CD4-positive, alpha-beta memory T cell (primary cell): ENCODE data around the gene VPS35L. TPM values are rescaled to one million over a fixed set of nuclear protein-coding genes. Genes with fewer than 3 reads are reported as not detected.

Experiments
- CTCF ChIA-PET: fragments of 350-600 bp; sonication (Branson Sonifier 250); formaldehyde crosslinking; loops from one replicate; lab custom pipeline; 2021; ENCODE audit warnings: inconsistent platforms; ENCODE audit not compliant: partially characterized antibody; lab: Charles Lee
- POLR2A ChIA-PET: fragments of 350-600 bp; sonication (Branson Sonifier 250); formaldehyde crosslinking; loops from one replicate; lab custom pipeline; 2021; ENCODE audit not compliant: partially characterized antibody; lab: Charles Lee
- DNase-seq, 5 donors: peaks; one replicate each; pipeline versions ENCODE4 v3.0.0 to v3.0.0-alpha.2; 2020 to 2022; ENCODE audit warnings: mixed read lengths in 1 of 5
- H3K27ac ChIP-seq: one replicate; pipeline ENCODE4 v1.7.0; 2013; ENCODE audit warnings: low read depth, low read length
- H3K27me3 ChIP-seq: 2 replicates; pipeline ENCODE4 v1.7.0; 2013; ENCODE audit warnings: mild to moderate bottlenecking, low read length, moderate library complexity; ENCODE audit not compliant: insufficient read depth
- H3K36me3 ChIP-seq: 2 replicates; pipeline ENCODE4 v1.7.0; 2013; ENCODE audit warnings: mild to moderate bottlenecking, low read length, moderate library complexity; ENCODE audit not compliant: insufficient read depth
- H3K4me1 ChIP-seq: 2 replicates; pipeline ENCODE4 v1.7.0; 2013; ENCODE audit warnings: mild to moderate bottlenecking, low read length, moderate library complexity; ENCODE audit not compliant: insufficient read depth
- H3K4me3 ChIP-seq, 2 donors: one replicate each; pipeline ENCODE4 v1.7.0; 2013; ENCODE audit warnings: low read length in 2 of 2, mild to moderate bottlenecking in 1 of 2
- H3K9me3 ChIP-seq, 2 donors: one replicate each; pipeline ENCODE4 v1.7.0; 2013; ENCODE audit warnings: low read length in 2 of 2, control low read depth in 1 of 2; ENCODE audit not compliant: control insufficient read depth in 1 of 2
- H3K27ac Mint-ChIP-seq, 7 donors: one replicate each; pipeline ENCODE4 v1.8.0; 2020 to 2021; ENCODE audit warnings: mixed read lengths in 7 of 7, mild to moderate bottlenecking in 6 of 7, inconsistent platforms in 3 of 7, moderate library complexity in 3 of 7
- H3K27me3 Mint-ChIP-seq, 2 donors: one replicate each; pipeline ENCODE4 v1.8.0; 2020 to 2021; ENCODE audit warnings: mixed read lengths in 2 of 2
- H3K36me3 Mint-ChIP-seq, 2 donors: one replicate each; pipeline ENCODE4 v1.8.0; 2020 to 2021; ENCODE audit warnings: mixed read lengths in 2 of 2, inconsistent platforms in 1 of 2, mild to moderate bottlenecking in 1 of 2
- H3K4me1 Mint-ChIP-seq, 4 donors: one replicate each; pipeline ENCODE4 v1.8.0; 2020 to 2021; ENCODE audit warnings: mixed read lengths in 4 of 4, mild to moderate bottlenecking in 1 of 4
- H3K4me3 Mint-ChIP-seq, 8 donors: one replicate each; pipeline ENCODE4 v1.8.0; 2020 to 2021; ENCODE audit warnings: mixed read lengths in 8 of 8, mild to moderate bottlenecking in 7 of 8, moderate library complexity in 6 of 8, inconsistent platforms in 3 of 8
- H3K9me3 Mint-ChIP-seq, 8 donors: one replicate each; pipeline ENCODE4 v1.8.0; 2020 to 2021; ENCODE audit warnings: mixed read lengths in 8 of 8, mild to moderate bottlenecking in 5 of 8, inconsistent platforms in 3 of 8, moderate library complexity in 1 of 8
- intact Hi-C: fragments of 100-400 bp; cut with micrococcal nuclease; formaldehyde crosslinking; loops from one replicate; pipeline ENCODE4 v1.15.1; 2023
- polyA plus RNA-seq, 2 donors: library from polyadenylated mRNA; unstranded; fragments of 300-500 nt; fragmentation: Illumina TruSeq; gene quantifications; one replicate each; pipeline ENCODE4 v1.2.3, GENCODE V29; 2021
- total RNA-seq, 2 experiments: library from RNA; stranded (reverse); gene quantifications; one replicate each; pipeline ENCODE4 v1.2.3, GENCODE V29; 2021

Gene VPS35L
- total and polyA plus RNA-seq, 4 experiments from 2014 or later: 42.2 to 52.9 (median 48.6) TPM

- peak overlapping the region in 6 of 8 donors; percentile 8 to 55 (median 26) for H3K4me3 Mint-ChIP-seq
- H3K4me3 ChIP-seq: no peak overlapping the region
- ChIA-PET CTCF (interaction anchor here (1.0 to 5.2 kb wide), 3 partner anchors 27 to 722 kb away, joined by 3 to 58 read pairs (median 4); partner anchors contain the start of genes ARL6IP1 and VPS35L), POLR2A (interaction anchor here (0.8 to 3.5 kb wide), 4 partner anchors 13 to 456 kb away, joined by 4 to 66 read pairs (median 5); partner anchors contain the start of genes COQ7 and VPS35L)
- no peak overlapping the region for H3K27ac ChIP-seq
- H3K27ac Mint-ChIP-seq: peak overlapping the region in 4 of 7 donors; percentile 6 to 99 (median 88)
- intact Hi-C loops: loop anchor here (1.0 to 10.0 kb wide), 7 partner anchors 32 to 1218 kb away; partner anchors contain the start of genes ARL6IP1, COQ7, IQCK and KNOP1
- H3K4me1 Mint-ChIP-seq: peaks cover 35 to 63% (median 45%) of the 10 kb centered on the region in 4 donors
- H3K9me3 ChIP-seq: no peaks in the 10 kb centered on the region
- no peak for DNase-seq
- peaks cover under 1 to 16% of the 10 kb centered on the region in 2 donors for H3K36me3 Mint-ChIP-seq
- H3K4me1 ChIP-seq: peaks cover 61% of the 10 kb centered on the region
- no peaks in the 10 kb centered on the region for H3K9me3 Mint-ChIP-seq
- no peaks in the 10 kb centered on the region for H3K27me3 Mint-ChIP-seq
- H3K36me3 ChIP-seq: no peaks in the 10 kb centered on the region
- no peaks in the 10 kb centered on the region for H3K27me3 ChIP-seq
Measured at GRCh38 chr16:19523184-19523558, 32.3 kb upstream of the VPS35L start.

- Mint-ChIP-seq H3K9me3 (no peaks in the 10 kb centered on the region), H3K27me3 (no peaks in the 10 kb centered on the region), H3K4me3 (peak within 1 kb of the TSS; percentile 95 to 100 (median 98)), H3K27ac (peak within 1 kb of the TSS; percentile 81 to 99 (median 96)), H3K36me3 (peaks cover 6 to 19% of the 10 kb centered on the region in 2 donors), H3K4me1 (peaks cover 30 to 58% (median 40%) of the 10 kb centered on the region in 4 donors)
- H3K36me3 ChIP-seq: no peaks in the 10 kb centered on the region
- intact Hi-C loops: loop anchor here (1.0 to 10.0 kb wide), 7 partner anchors 32 to 1217 kb away; partner anchors contain the start of genes ARL6IP1, COQ7, IQCK and KNOP1
- peak; percentile 91 to 97 (median 93) for DNase-seq
- no peaks in the 10 kb centered on the region for H3K27me3 ChIP-seq
- peak within 1 kb of the TSS; percentile 78 for H3K27ac ChIP-seq
- ChIA-PET POLR2A (interaction anchor here (0.8 to 3.5 kb wide), 7 partner anchors 12 to 456 kb away, joined by 4 to 66 read pairs (median 5); partner anchors contain the start of genes COQ7, IQCK, KNOP1 and VPS35L), CTCF (interaction anchor here (1.0 to 5.2 kb wide), 4 partner anchors 21 to 722 kb away, joined by 3 to 58 read pairs (median 5); partner anchors contain the start of genes ARL6IP1 and VPS35L)
- H3K4me1 ChIP-seq: peaks cover 55% of the 10 kb centered on the region
- no peaks in the 10 kb centered on the region for H3K9me3 ChIP-seq
- peak within 1 kb of the TSS; percentile 66 to 73 for H3K4me3 ChIP-seq
Measured at GRCh38 chr16:19523559-19524355, 31.7 kb upstream of the VPS35L start, which contains the start of gene CCP110. Gene CCP110, plus strand, starts transcription at chr16:19523942. Its CDS starts 3,940 bp downstream, at chr16:19527882.

- Histone ChIP-seq H3K9me3 (no peaks in the 10 kb centered on the region), H3K4me3 (peak overlapping the region; percentile 66 to 73), H3K27ac (peak overlapping the region; percentile 69), H3K27me3 (no peaks in the 10 kb centered on the region), H3K4me1 (peaks cover 51% of the 10 kb centered on the region), H3K36me3 (no peaks in the 10 kb centered on the region)
- peaks cover 29 to 54% (median 38%) of the 10 kb centered on the region in 4 donors for H3K4me1 Mint-ChIP-seq
- intact Hi-C loops: loop anchor here (10.0 kb wide), 1 partner anchor 599 kb away; the partner anchor contains the start of gene SMG1
- peak overlapping the region; percentile 81 to 99 (median 92) for H3K27ac Mint-ChIP-seq
- H3K27me3 Mint-ChIP-seq: no peaks in the 10 kb centered on the region
- ChIA-PET POLR2A (interaction anchor here (1.1 to 3.5 kb wide), 6 partner anchors 18 to 457 kb away, joined by 4 to 66 read pairs (median 4); partner anchors contain the start of genes COQ7, IQCK, KNOP1 and VPS35L), CTCF (interaction anchor here (1.1 to 5.2 kb wide), 3 partner anchors 21 to 31 kb away, joined by 3 to 58 read pairs (median 6); partner anchors contain the start of gene VPS35L)
- peak overlapping the region; percentile 95 to 100 (median 98) for H3K4me3 Mint-ChIP-seq
- H3K36me3 Mint-ChIP-seq: peaks cover 10 to 22% of the 10 kb centered on the region in 2 donors
- no peaks in the 10 kb centered on the region for H3K9me3 Mint-ChIP-seq
- peak in 1 of 5 donors; percentile 17 for DNase-seq
Measured at GRCh38 chr16:19524356-19524615, 31.2 kb upstream of the VPS35L start.

- Histone ChIP-seq H3K27ac (peak overlapping the region; percentile 69), H3K4me3 (peak overlapping the region; percentile 66 to 73), H3K9me3 (no peaks in the 10 kb centered on the region), H3K36me3 (no peaks in the 10 kb centered on the region), H3K27me3 (no peaks in the 10 kb centered on the region), H3K4me1 (peaks cover 48% of the 10 kb centered on the region)
- Mint-ChIP-seq H3K27ac (peak overlapping the region; percentile 35 to 99 (median 92)), H3K4me1 (peaks cover 29 to 54% (median 38%) of the 10 kb centered on the region in 4 donors), H3K36me3 (peaks cover 10 to 22% of the 10 kb centered on the region in 2 donors), H3K4me3 (peak overlapping the region; percentile 95 to 100 (median 98)), H3K27me3 (no peaks in the 10 kb centered on the region), H3K9me3 (no peaks in the 10 kb centered on the region)
- ChIA-PET CTCF (interaction anchor here (0.5 to 5.2 kb wide), 5 partner anchors 22 to 365 kb away, joined by 3 to 58 read pairs (median 3); partner anchors contain the start of gene VPS35L), POLR2A (interaction anchor here (0.9 to 3.5 kb wide), 6 partner anchors 17 to 458 kb away, joined by 3 to 66 read pairs (median 4); partner anchors contain the start of genes COQ7, IQCK, KNOP1 and VPS35L)
- intact Hi-C loops: loop anchor here (10.0 kb wide), 1 partner anchor 600 kb away; the partner anchor contains the start of gene SMG1
- DNase-seq: peak in 1 of 5 donors; percentile 2
Measured at GRCh38 chr16:19524616-19525384, 30.7 kb upstream of the VPS35L start.

GRCh38 chr16:19525385-19525723 lies 30.1 kb upstream of the VPS35L start:
- CTCF ChIA-PET: interaction anchor here (0.5 to 5.2 kb wide), 4 partner anchors 30 to 724 kb away, joined by 3 to 58 read pairs (median 5); partner anchors contain the start of genes ARL6IP1 and VPS35L
- H3K4me3 Mint-ChIP-seq: peak overlapping the region; percentile 95 to 100 (median 98)
- intact Hi-C loops: loop anchor here (10.0 kb wide), 1 partner anchor 601 kb away; the partner anchor contains the start of gene SMG1
- DNase-seq: no peak
- H3K36me3 ChIP-seq: no peaks in the 10 kb centered on the region
- no peak overlapping the region for H3K27ac ChIP-seq
- peak overlapping the region in 4 of 7 donors; percentile 92 to 99 (median 97) for H3K27ac Mint-ChIP-seq
- H3K36me3 Mint-ChIP-seq: peaks cover 10 to 22% of the 10 kb centered on the region in 2 donors
- no peaks in the 10 kb centered on the region for H3K27me3 ChIP-seq
- POLR2A ChIA-PET: interaction anchor here (0.9 to 3.5 kb wide), 3 partner anchors 30 to 458 kb away, joined by 3 to 66 read pairs (median 5); partner anchors contain the start of genes COQ7, IQCK, KNOP1 and VPS35L
- peaks cover 26 to 48% (median 35%) of the 10 kb centered on the region in 4 donors for H3K4me1 Mint-ChIP-seq
- no peaks in the 10 kb centered on the region for H3K27me3 Mint-ChIP-seq
- H3K9me3 Mint-ChIP-seq: no peaks in the 10 kb centered on the region
- no peaks in the 10 kb centered on the region for H3K9me3 ChIP-seq
- H3K4me1 ChIP-seq: peaks cover 43% of the 10 kb centered on the region
- H3K4me3 ChIP-seq: no peak overlapping the region

GRCh38 chr16:19527161-19527560 lies 28.3 kb upstream of the VPS35L start:
- Mint-ChIP-seq H3K4me1 (peaks cover 15 to 32% (median 20%) of the 10 kb centered on the region in 4 donors), H3K27ac (no peak overlapping the region), H3K4me3 (no peak overlapping the region), H3K9me3 (no peaks in the 10 kb centered on the region), H3K36me3 (peaks cover 10 to 22% of the 10 kb centered on the region in 2 donors), H3K27me3 (no peaks in the 10 kb centered on the region)
- no peaks in the 10 kb centered on the region for H3K9me3 ChIP-seq
- CTCF ChIA-PET: interaction anchor here (0.7 to 5.2 kb wide), 3 partner anchors 13 to 725 kb away, joined by 3 to 58 read pairs (median 7); partner anchors contain the start of genes ARL6IP1 and VPS35L
- DNase-seq: no peak
- H3K4me1 ChIP-seq: peaks cover 32% of the 10 kb centered on the region
- H3K36me3 ChIP-seq: no peaks in the 10 kb centered on the region
- H3K27ac ChIP-seq: no peak overlapping the region
- intact Hi-C loops: loop anchor here (10.0 kb wide), 1 partner anchor 602 kb away; the partner anchor contains the start of gene SMG1
- POLR2A ChIA-PET: no interaction called here
- H3K4me3 ChIP-seq: no peak overlapping the region
- no peaks in the 10 kb centered on the region for H3K27me3 ChIP-seq
